Smooth muscle cell (in vitro differentiated cells): ENCODE results near the gene ANKRD13D. TPM values are rescaled to one million over a fixed set of nuclear protein-coding genes. Genes with fewer than 3 reads are reported as not detected.

Experiments
- DNase-seq: peaks from one replicate; lab custom pipeline; 2025; ENCODE audit not compliant: unreplicated experiment; lab: John Stamatoyannopoulos, UW
- H2AFZ ChIP-seq: fragments of 200-600 bp; sonication (generic); 2 replicates; pipeline ENCODE4 v1.6.0; 2016; ENCODE audit warnings: antibody characterized with exemption, low read depth, mild to moderate bottlenecking
- H3F3A ChIP-seq: fragments of 200-600 bp; sonication (generic); 2 replicates; pipeline ENCODE4 v1.6.0; 2017; ENCODE audit warnings: antibody characterized with exemption, low read depth
- H3K27ac ChIP-seq: fragments of 200-600 bp; sonication (generic); 2 replicates; pipeline ENCODE4 v1.5.1; 2016; ENCODE audit warnings: low read depth, mild to moderate bottlenecking
- H3K27me3 ChIP-seq: fragments of 200-600 bp; sonication (generic); 2 replicates; pipeline ENCODE4 v1.6.1; 2016; ENCODE audit warnings: low read depth, mild to moderate bottlenecking
- H3K36me3 ChIP-seq: fragments of 200-600 bp; sonication (generic); 2 replicates; pipeline ENCODE4 v1.5.1; 2016; ENCODE audit warnings: low read depth
- H3K4me1 ChIP-seq: fragments of 200-600 bp; sonication (generic); 2 replicates; pipeline ENCODE4 v1.5.1; 2016; ENCODE audit warnings: low read depth
- H3K4me2 ChIP-seq: fragments of 200-600 bp; sonication (generic); 2 replicates; pipeline ENCODE4 v1.6.0; 2016; ENCODE audit warnings: mild to moderate bottlenecking
- H3K4me3 ChIP-seq: fragments of 200-600 bp; sonication (generic); 2 replicates; pipeline ENCODE4 v1.5.1; 2016; ENCODE audit warnings: mild to moderate bottlenecking
- H3K79me2 ChIP-seq: fragments of 200-600 bp; sonication (generic); 2 replicates; pipeline ENCODE4 v1.6.0; 2016; ENCODE audit warnings: low read depth, mild to moderate bottlenecking
- H3K9ac ChIP-seq: fragments of 200-600 bp; sonication (generic); 2 replicates; pipeline ENCODE4 v1.6.0; 2016; ENCODE audit warnings: low read depth
- H3K9me3 ChIP-seq: fragments of 200-600 bp; sonication (generic); replicated peaks from 2 replicates; pipeline ENCODE4 v1.5.1; 2016; ENCODE audit warnings: low read depth
- H4K20me1 ChIP-seq: fragments of 200-600 bp; sonication (generic); 2 replicates; pipeline ENCODE4 v1.6.0; 2016; ENCODE audit warnings: low read depth
- WGBS: methylation state at CpG from one replicate; pipeline ENCODE4 v1.1.7; 2016; ENCODE audit warnings: low lambda C conversion rate; 5-methylcytosine and 5-hydroxymethylcytosine counted together
- polyA plus RNA-seq: library from polyadenylated mRNA; unstranded; fragments of >200 nt; fragmentation: Nextera tagmentation; extraction: Ambion mirVana; gene quantifications from 2 replicates; pipeline ENCODE4 v1.2.1, GENCODE V29; 2016
- total RNA-seq: library from RNA; depleted of rRNA; stranded (reverse); fragments of >200 nt; gene quantifications from 2 replicates; pipeline ENCODE4 v1.2.3, GENCODE V29; 2014
- TF ChIP-seq, protein P1 (sequence below): fragments of 200-600 bp; sonication (generic); IDR thresholded peaks from 2 replicates; pipeline ENCODE4 v1.5.1; 2017; ENCODE audit warnings: borderline replicate concordance, mild to moderate bottlenecking, antibody characterized with exemption; ENCODE audit not compliant: insufficient read depth, poor library complexity, severe bottlenecking

ANKRD13D gene
- total and polyA plus RNA-seq, 2 experiments from 2014 or later: 34.7 to 52.0 TPM

DNA sequence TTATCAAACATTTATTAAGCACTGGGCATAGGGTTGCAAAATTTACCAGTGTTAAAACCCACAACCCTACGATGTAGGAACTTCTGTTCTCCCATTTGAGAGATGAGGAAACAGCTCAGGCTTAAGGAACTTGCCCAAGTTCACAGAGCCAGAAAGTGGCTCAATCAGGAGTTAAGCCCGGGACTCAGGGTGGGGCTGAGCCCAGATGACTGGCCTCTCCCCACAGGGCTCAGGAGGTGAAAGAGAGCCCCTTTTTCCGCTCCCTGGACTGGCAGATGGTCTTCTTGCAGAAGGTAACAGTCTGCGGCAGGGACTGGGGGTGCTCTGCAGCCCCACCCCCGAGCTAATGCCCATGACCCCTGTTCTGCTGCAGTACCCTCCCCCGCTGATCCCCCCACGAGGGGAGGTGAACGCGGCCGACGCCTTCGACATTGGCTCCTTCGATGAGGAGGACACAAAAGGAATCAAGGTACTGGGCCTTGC is 5.6 kb upstream of the ANKRD13D start:
- peaks cover 6% of the 10 kb centered on the region for H3K36me3 ChIP-seq
- no peak for DNase-seq

DNA sequence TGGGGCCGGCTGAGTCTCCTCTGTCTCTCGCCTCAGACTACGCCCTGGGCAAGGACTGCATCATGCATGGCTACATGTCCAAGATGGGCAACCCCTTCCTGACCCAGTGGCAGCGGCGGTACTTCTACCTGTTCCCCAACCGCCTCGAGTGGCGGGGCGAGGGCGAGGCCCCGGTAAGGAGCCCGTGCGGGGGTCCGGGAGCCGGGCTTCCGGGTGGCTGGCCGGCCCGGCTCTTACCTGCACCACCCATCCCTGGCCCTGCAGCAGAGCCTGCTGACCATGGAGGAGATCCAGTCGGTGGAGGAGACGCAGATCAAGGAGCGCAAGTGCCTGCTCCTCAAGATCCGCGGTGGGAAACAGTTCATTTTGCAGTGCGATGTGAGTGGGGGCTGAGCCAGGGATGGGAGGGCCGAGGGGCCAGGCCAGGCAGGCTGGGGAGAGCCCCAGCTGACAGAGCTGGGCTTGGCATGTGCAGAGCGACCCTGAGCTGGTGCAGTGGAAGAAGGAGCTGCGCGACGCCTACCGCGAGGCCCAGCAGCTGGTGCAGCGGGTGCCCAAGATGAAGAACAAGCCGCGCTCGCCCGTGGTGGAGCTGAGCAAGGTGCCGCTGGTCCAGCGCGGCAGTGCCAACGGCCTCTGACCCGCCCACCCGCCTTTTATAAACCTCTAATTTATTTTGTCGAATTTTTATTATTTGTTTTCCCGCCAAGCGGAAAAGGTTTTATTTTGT is 4.1 kb upstream of the ANKRD13D start:
- Histone ChIP-seq H2AFZ (no peak overlapping the region), H3K79me2 (peaks cover 5% of the 10 kb centered on the region), H3K27ac (no peak overlapping the region), H3K36me3 (peaks cover 6% of the 10 kb centered on the region), H3K4me3 (no peak overlapping the region), H3K4me1 (peaks cover 7% of the 10 kb centered on the region), H3K9ac (no peak overlapping the region), H3K9me3 (no peaks in the 10 kb centered on the region), H3K27me3 (no peaks in the 10 kb centered on the region), H3K4me2 (no peak overlapping the region), H4K20me1 (no peaks in the 10 kb centered on the region), H3F3A (peaks cover 4% of the 10 kb centered on the region)
- WGBS: 95% methylated on average over 45 of the region's 45 CpGs
- TF ChIP-seq, protein P1, sequence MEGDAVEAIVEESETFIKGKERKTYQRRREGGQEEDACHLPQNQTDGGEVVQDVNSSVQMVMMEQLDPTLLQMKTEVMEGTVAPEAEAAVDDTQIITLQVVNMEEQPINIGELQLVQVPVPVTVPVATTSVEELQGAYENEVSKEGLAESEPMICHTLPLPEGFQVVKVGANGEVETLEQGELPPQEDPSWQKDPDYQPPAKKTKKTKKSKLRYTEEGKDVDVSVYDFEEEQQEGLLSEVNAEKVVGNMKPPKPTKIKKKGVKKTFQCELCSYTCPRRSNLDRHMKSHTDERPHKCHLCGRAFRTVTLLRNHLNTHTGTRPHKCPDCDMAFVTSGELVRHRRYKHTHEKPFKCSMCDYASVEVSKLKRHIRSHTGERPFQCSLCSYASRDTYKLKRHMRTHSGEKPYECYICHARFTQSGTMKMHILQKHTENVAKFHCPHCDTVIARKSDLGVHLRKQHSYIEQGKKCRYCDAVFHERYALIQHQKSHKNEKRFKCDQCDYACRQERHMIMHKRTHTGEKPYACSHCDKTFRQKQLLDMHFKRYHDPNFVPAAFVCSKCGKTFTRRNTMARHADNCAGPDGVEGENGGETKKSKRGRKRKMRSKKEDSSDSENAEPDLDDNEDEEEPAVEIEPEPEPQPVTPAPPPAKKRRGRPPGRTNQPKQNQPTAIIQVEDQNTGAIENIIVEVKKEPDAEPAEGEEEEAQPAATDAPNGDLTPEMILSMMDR: no peak
- no peak for DNase-seq

More for the DNA sequence above, 5.6 kb upstream of the ANKRD13D start:
- Histone ChIP-seq H3K4me3 (no peak overlapping the region), H3K9me3 (no peaks in the 10 kb centered on the region), H2AFZ (no peak overlapping the region), H3K9ac (no peak overlapping the region), H3F3A (peaks cover 4% of the 10 kb centered on the region), H3K4me1 (peaks cover 7% of the 10 kb centered on the region), H3K79me2 (no peaks in the 10 kb centered on the region), H3K27ac (no peak overlapping the region), H3K27me3 (no peaks in the 10 kb centered on the region), H3K4me2 (no peak overlapping the region), H4K20me1 (peaks cover under 1% of the 10 kb centered on the region)
- TF ChIP-seq, protein P1: no peak
- WGBS: 96% methylated on average over 13 of the region's 13 CpGs

DNA sequence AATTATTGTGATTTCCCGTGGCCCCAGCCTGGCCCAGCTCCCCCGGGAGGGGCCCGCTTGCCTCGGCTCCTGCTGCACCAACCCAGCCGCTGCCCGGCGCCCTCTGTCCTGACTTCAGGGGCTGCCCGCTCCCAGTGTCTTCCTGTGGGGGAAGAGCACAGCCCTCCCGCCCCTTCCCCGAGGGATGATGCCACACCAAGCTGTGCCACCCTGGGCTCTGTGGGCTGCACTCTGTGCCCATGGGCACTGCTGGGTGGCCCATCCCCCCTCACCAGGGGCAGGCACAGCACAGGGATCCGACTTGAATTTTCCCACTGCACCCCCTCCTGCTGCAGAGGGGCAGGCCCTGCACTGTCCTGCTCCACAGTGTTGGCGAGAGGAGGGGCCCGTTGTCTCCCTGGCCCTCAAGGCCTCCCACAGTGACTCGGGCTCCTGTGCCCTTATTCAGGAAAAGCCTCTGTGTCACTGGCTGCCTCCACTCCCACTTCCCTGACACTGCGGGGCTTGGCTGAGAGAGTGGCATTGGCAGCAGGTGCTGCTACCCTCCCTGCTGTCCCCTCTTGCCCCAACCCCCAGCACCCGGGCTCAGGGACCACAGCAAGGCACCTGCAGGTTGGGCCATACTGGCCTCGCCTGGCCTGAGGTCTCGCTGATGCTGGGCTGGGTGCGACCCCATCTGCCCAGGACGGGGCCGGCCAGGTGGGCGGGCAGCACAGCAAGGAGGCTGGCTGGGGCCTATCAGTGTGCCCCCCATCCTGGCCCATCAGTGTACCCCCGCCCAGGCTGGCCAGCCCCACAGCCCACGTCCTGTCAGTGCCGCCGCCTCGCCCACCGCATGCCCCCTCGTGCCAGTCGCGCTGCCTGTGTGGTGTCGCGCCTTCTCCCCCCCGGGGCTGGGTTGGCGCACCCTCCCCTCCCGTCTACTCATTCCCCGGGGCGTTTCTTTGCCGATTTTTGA is 3.3 kb upstream of the ANKRD13D start:
- peaks cover 7% of the 10 kb centered on the region for H3K4me1 ChIP-seq
- H3K79me2 ChIP-seq: peaks cover 14% of the 10 kb centered on the region
- TF ChIP-seq, protein P1: no peak
- no peak for DNase-seq
- peaks cover 6% of the 10 kb centered on the region for H3K36me3 ChIP-seq
- H3K9me3 ChIP-seq: no peaks in the 10 kb centered on the region
- WGBS: 98% methylated on average over 37 of the region's 39 CpGs
- H4K20me1 ChIP-seq: peaks cover 3% of the 10 kb centered on the region
- H3K9ac ChIP-seq: no peak overlapping the region
- peak overlapping the region; percentile 94 for H3K27ac ChIP-seq
- no peak overlapping the region for H3K4me3 ChIP-seq
- no peaks in the 10 kb centered on the region for H3K27me3 ChIP-seq
- no peak overlapping the region for H2AFZ ChIP-seq
- no peak overlapping the region for H3K4me2 ChIP-seq
- H3F3A ChIP-seq: peaks cover 4% of the 10 kb centered on the region
